K562 (cell line): ENCODE results near the gene NCAM2. TPM values are rescaled to one million over a fixed set of nuclear protein-coding genes. Genes with fewer than 3 reads are reported as not detected.
A peak's percentile ranks its signal among the peaks of the same experiment; 100 is the strongest.

ENCODE experiments used
- ATAC-seq: fragments of 200-7000 bp; cut with Tn5 transposase; 3 replicates; pipeline ENCODE4 v1.9.1; 2020; ENCODE audit warnings: moderate library complexity
- BruUV-seq: library from RNA; stranded (reverse); fragments of 400-500 nt; replicated peaks from 2 replicates; lab custom pipeline; 2021; lab: Mats Ljungman, UMichigan
- CTCF ChIA-PET: fragments of 300-600 bp; formaldehyde crosslinking; extraction: SDS; loops from one replicate; lab custom pipeline; 2021; ENCODE audit warnings: low intra/inter-chr PET ratio; lab: Yijun Ruan, JAX
- POLR2A ChIA-PET: fragments of 300-600, 350-650 bp; sonication (Branson Sonifier 250); formaldehyde crosslinking; extraction: SDS; loops from one replicate; lab custom pipeline; 2021; ENCODE audit warnings: antibody characterized with exemption, inconsistent platforms; lab: Yijun Ruan, JAX
- DNase-seq, 4 experiments: peaks; one replicate each; pipeline versions ENCODE4 v3.0.0 to v3.0.0-alpha.2; 2011 to 2018; ENCODE audit warnings: low spot score in 3 of 4, mixed read lengths in 3 of 4; ENCODE audit errors: extremely low read depth in 1 of 4
- FAIRE-seq: peaks from 2 replicates; lab custom pipeline; 2011; peaks lifted over from hg19 to GRCh38; lab: Jason Lieb, UNC
- H2AFZ ChIP-seq: 2 replicates; pipeline ENCODE4 v1.6.0; 2011; ENCODE audit warnings: low read depth, low read length, control low read depth, inconsistent platforms
- H3K27ac ChIP-seq: fragments of 200-600 bp; 3 replicates; pipeline ENCODE4 v1.8.0; 2011; ENCODE audit warnings: low read depth, mild to moderate bottlenecking, control low read depth, inconsistent platforms, low read length, moderate library complexity, mixed read lengths; ENCODE audit errors: extremely low read depth
- H3K27me3 ChIP-seq, 2 experiments: fragments of 300-600 bp in 1 of 2; 2 replicates in 1 of 2; 3 replicates in 1 of 2; pipeline versions ENCODE4 v1.6.0 to v1.8.0; 2011; ENCODE audit warnings: inconsistent platforms in 2 of 2, low read length in 2 of 2, mild to moderate bottlenecking in 1 of 2, mixed read lengths in 1 of 2, moderate library complexity in 1 of 2; ENCODE audit not compliant: control insufficient read depth in 2 of 2, insufficient read depth in 2 of 2
- H3K36me3 ChIP-seq: fragments of 300-600 bp; 3 replicates; pipeline ENCODE4 v1.8.0; 2011; ENCODE audit warnings: mild to moderate bottlenecking, low read length, inconsistent platforms; ENCODE audit not compliant: control insufficient read depth, insufficient read depth
- H3K4me1 ChIP-seq, 2 experiments: fragments of 200-600 bp in 1 of 2; replicated peaks in 1 of 2; 2 replicates in 1 of 2; 3 replicates in 1 of 2; pipeline versions ENCODE4 v1.5.1 to v1.8.0; 2011; ENCODE audit warnings: inconsistent platforms in 2 of 2, low read length in 2 of 2, mild to moderate bottlenecking in 1 of 2, mixed read lengths in 1 of 2, moderate library complexity in 1 of 2; ENCODE audit not compliant: control insufficient read depth in 2 of 2, insufficient read depth in 2 of 2
- H3K4me2 ChIP-seq: 2 replicates; pipeline ENCODE4 v1.6.1; 2011; ENCODE audit warnings: low read length, control low read depth, inconsistent platforms, mixed read lengths; ENCODE audit not compliant: insufficient read depth
- H3K4me3 ChIP-seq: fragments of 200-600 bp; sonication (generic), shearing (Covaris generic); 2 replicates; pipeline ENCODE4 v1.5.1; 2016; ENCODE audit warnings: control low read depth, inconsistent platforms
- H3K79me2 ChIP-seq: fragments of 200-600 bp; 3 replicates; pipeline ENCODE4 v1.8.0; 2011; ENCODE audit warnings: low read length, inconsistent platforms; ENCODE audit not compliant: control insufficient read depth, insufficient read depth
- H3K9ac ChIP-seq, 2 experiments: 2 replicates each; pipeline versions ENCODE4 v1.6.0 to v1.6.1; 2011; ENCODE audit warnings: low read depth in 2 of 2, low read length in 2 of 2, control low read depth in 1 of 2, inconsistent platforms in 1 of 2, mild to moderate bottlenecking in 1 of 2, mixed read lengths in 1 of 2; ENCODE audit not compliant: insufficient read depth in 1 of 2
- H3K9me1 ChIP-seq: one replicate; pipeline ENCODE4 v1.6.0; 2011; ENCODE audit warnings: inconsistent platforms, mild to moderate bottlenecking, low read length, moderate library complexity; ENCODE audit not compliant: control insufficient read depth, insufficient read depth
- H3K9me3 ChIP-seq: replicated peaks from 2 replicates; pipeline ENCODE4 v1.5.1; 2011; ENCODE audit warnings: low read depth, low read length, inconsistent platforms; ENCODE audit not compliant: control insufficient read depth, insufficient read depth
- H4K20me1 ChIP-seq: replicated peaks from 2 replicates; pipeline ENCODE4 v1.6.1; 2011; ENCODE audit warnings: low read length, inconsistent platforms, mixed read lengths; ENCODE audit not compliant: control insufficient read depth, insufficient read depth
- ATF4 ChIP-seq: fragments of 450-650 bp; formaldehyde crosslinking; IDR thresholded peaks from 2 replicates; pipeline ENCODE4 v1.4.0; 2022; ENCODE audit warnings: mild to moderate bottlenecking, moderate library complexity
- CEBPG ChIP-seq, 3 experiments: fragments of 200-800 bp in 1 of 3; sonication (Bioruptor generic) in 1 of 3; sonication (generic) in 1 of 3; formaldehyde crosslinking in 1 of 3; IDR thresholded peaks in 2 of 3; conservative IDR thresholded peaks in 1 of 3; 2 replicates each; pipeline versions ENCODE4 v1.6.1 to v1.8.0; 2016 to 2022; ENCODE audit warnings: missing compliant biosample characterization in 2 of 3, missing genetic modification characterization in 2 of 3, mild to moderate bottlenecking in 1 of 3, missing genetic modification reagents in 1 of 3
- FOXJ2 ChIP-seq: fragments of 200-800 bp; sonication (Bioruptor generic); IDR thresholded peaks from 2 replicates; pipeline ENCODE4 v1.6.1; 2016; ENCODE audit warnings: missing genetic modification characterization, missing compliant biosample characterization
- PTTG1 ChIP-seq: fragments of 450-650 bp; IDR thresholded peaks from 2 replicates; pipeline ENCODE4 v1.6.1; 2016; ENCODE audit warnings: low read depth, mild to moderate bottlenecking, missing genetic modification characterization, missing compliant biosample characterization
- SMARCE1 ChIP-seq: fragments of 450-650 bp; IDR thresholded peaks from 2 replicates; pipeline ENCODE4 v1.7.1; 2016; ENCODE audit warnings: mild to moderate bottlenecking
- ZNF407 ChIP-seq: fragments of 450-650 bp; IDR thresholded peaks from 2 replicates; pipeline ENCODE4 v1.6.1; 2016; ENCODE audit warnings: low read depth
- WGBS: fragments of 100-300 bp; shearing (Covaris generic); methylation state at CpG from one replicate; pipeline ENCODE4 v1.1.6; 2016; ENCODE audit warnings: low coverage, mixed read lengths; ENCODE audit not compliant: insufficient coverage; ENCODE audit errors: missing lambda C conversion rate; 5-methylcytosine and 5-hydroxymethylcytosine counted together
- in situ Hi-C: fragments of 300-500 bp; cut with MboI; formaldehyde crosslinking; loops from 4 replicates; pipeline ENCODE4 v1.15.0; 2018; ENCODE audit warnings: inconsistent platforms, mixed read lengths
- intact Hi-C: fragments of 100-400 bp; cut with micrococcal nuclease; formaldehyde crosslinking; loops from 2 replicates; pipeline ENCODE4 v1.14.2; 2022
- polyA plus RNA-seq, 8 experiments: library from polyadenylated mRNA; depleted of rRNA in 4 of 8; stranded (reverse) in 5 of 8; unstranded in 3 of 8; fragments of >200 nt; fragmentation: Nextera tagmentation in 2 of 8; fragmentation: Illumina TruSeq in 1 of 8; extraction: Ambion mirVana in 2 of 8; extraction: Trizol in 1 of 8; gene quantifications; 2 replicates each; pipeline versions ENCODE4 v1.2.1 to v1.2.3, GENCODE V29; 2011 to 2014; ENCODE audit warnings: inconsistent platforms in 1 of 8, missing spikeins in 1 of 8
- total RNA-seq, 7 experiments: library from RNA; depleted of rRNA in 6 of 7; stranded (reverse); fragments of >200 nt in 6 of 7; fragmentation: Illumina TruSeq in 2 of 7; extraction: Trizol in 2 of 7; gene quantifications; 2 replicates each; pipeline versions ENCODE4 v1.2.1 to v1.2.3, GENCODE V29; 2011 to 2021; ENCODE audit warnings: low replicate concordance in 1 of 7

Gene NCAM2
- total and polyA plus RNA-seq, 9 of the 15 experiments (the other 6 are each of a cell fraction or from before 2014, with no cell fraction given), result 14.0 to 58.2 (median 27.8) TPM

- 2% methylated on average over 4 of the region's 4 CpGs for WGBS
- BruUV-seq, result no TSS peak
- in situ Hi-C loops, result no loop called here
- Histone ChIP-seq H3K4me1 (no peaks in the 10 kb centered on the region), H3K9me3 (no peaks in the 10 kb centered on the region), H3K9me1 (no peaks in the 10 kb centered on the region), H3K4me2 (no peak overlapping the region), H3K79me2 (no peaks in the 10 kb centered on the region), H2AFZ (peak overlapping the region; percentile 36; the same call in 1 of the 2 replicates), H3K27ac (no peak overlapping the region), H3K36me3 (no peaks in the 10 kb centered on the region), H3K9ac (no peak overlapping the region), H4K20me1 (no peaks in the 10 kb centered on the region), H3K27me3 (no peaks in the 10 kb centered on the region), H3K4me3 (no peak overlapping the region)
- ChIA-PET CTCF (no interaction called here), POLR2A (no interaction called here)
- intact Hi-C loops, result no loop called here
- DNase-seq (no peak), ATAC-seq (no peak), FAIRE-seq (no peak)
- TF ChIP-seq ATF4, result peak; percentile 40; the same call in 1 of the 2 replicates
- peak; percentile 50; the same call in 1 of the 2 replicates for TF ChIP-seq CEBPG (CRISPR knock-in tag; IDR thresholded peaks at IDR 0.05)
- no peak for TF ChIP-seq CEBPG (tag; conservative IDR thresholded peaks at IDR 0.05 in 1 of 2, IDR thresholded peaks at IDR 0.05 in 1 of 2)
- no peak for TF ChIP-seq SMARCE1
- peak; percentile 29; the same call in 1 of the 2 replicates for TF ChIP-seq FOXJ2
- no peak for TF ChIP-seq PTTG1 (tag)
- peak; percentile 50; the same call in 1 of the 2 replicates for TF ChIP-seq ZNF407
These were observed 29.8 kb upstream of the NCAM2 start for GRCh38 chr21:20968391-20968790.
